Stimulated activated naive CD8-positive, alpha-beta T cell treated with anti-CD3 and anti-CD28 coated beads, Interleukin-15, amount 100 ng/mL, for 72 hours (primary cell): ENCODE results near the gene CCM2.

Source experiments
- ATAC-seq: fragments of 150-1000 bp; cut with Tn5 transposase; 2 replicates; pipeline ENCODE4 v1.10.0; 2021; ENCODE audit warnings: mild to moderate bottlenecking, moderate library complexity
- DNase-seq, 2 donors: peaks; one replicate each; pipeline ENCODE4 v3.0.0; 2021 to 2022
- H3K27ac Mint-ChIP-seq, 2 donors: one replicate each; pipeline ENCODE4 v1.8.0; 2022; ENCODE audit warnings: mild to moderate bottlenecking in 2 of 2, mixed read lengths in 2 of 2, moderate library complexity in 2 of 2
- H3K27me3 Mint-ChIP-seq: one replicate; pipeline ENCODE4 v1.8.0; 2022; ENCODE audit warnings: mixed read lengths
- H3K4me1 Mint-ChIP-seq: one replicate; pipeline ENCODE4 v1.8.0; 2022; ENCODE audit warnings: mild to moderate bottlenecking, mixed read lengths
- H3K4me3 Mint-ChIP-seq, 2 donors: one replicate each; pipeline ENCODE4 v1.8.0; 2022; ENCODE audit warnings: mild to moderate bottlenecking in 2 of 2, mixed read lengths in 2 of 2, moderate library complexity in 1 of 2
- H3K9me3 Mint-ChIP-seq, 2 donors: one replicate each; pipeline ENCODE4 v1.8.0; 2022; ENCODE audit warnings: mixed read lengths in 2 of 2

The CCM2 gene

GRCh38 chr7:44965441-44965903 is 34.5 kb upstream of the CCM2 start:
- Mint-ChIP-seq H3K9me3 (no peaks in the 10 kb centered on the region), H3K4me3 (peak overlapping the region in 1 of 2 donors; percentile 48), H3K27me3 (no peaks in the 10 kb centered on the region), H3K27ac (peak overlapping the region in 1 of 2 donors; percentile 59), H3K4me1 (peaks cover 39% of the 10 kb centered on the region)
- ATAC-seq: peak; percentile 0
- peak in 1 of 2 donors; percentile 27 for DNase-seq

GRCh38 chr7:44965937-44966730 is 33.9 kb upstream of the CCM2 start:
- Mint-ChIP-seq H3K9me3 (no peaks in the 10 kb centered on the region), H3K4me1 (peaks cover 40% of the 10 kb centered on the region), H3K27me3 (no peaks in the 10 kb centered on the region), H3K27ac (peak overlapping the region in 1 of 2 donors; percentile 59), H3K4me3 (no peak overlapping the region)
- DNase-seq (peak in 1 of 2 donors; percentile 33), ATAC-seq (peak; percentile 0)

- no peaks in the 10 kb centered on the region for H3K27me3 Mint-ChIP-seq
- H3K9me3 Mint-ChIP-seq: no peaks in the 10 kb centered on the region
- peaks cover 48% of the 10 kb centered on the region for H3K4me1 Mint-ChIP-seq
- no peak for ATAC-seq
- DNase-seq: peak in 1 of 2 donors; percentile 26
- H3K4me3 Mint-ChIP-seq: no peak overlapping the region
- H3K27ac Mint-ChIP-seq: no peak overlapping the region
These were observed 33.1 kb upstream of the CCM2 start for GRCh38 chr7:44966731-44967538.

GRCh38 chr7:44967571-44968446 is 32.2 kb upstream of the CCM2 start:
- DNase-seq (peak in 1 of 2 donors; percentile 18), ATAC-seq (no peak)
- H3K9me3 Mint-ChIP-seq: no peaks in the 10 kb centered on the region
- H3K27ac Mint-ChIP-seq: no peak overlapping the region
- no peak overlapping the region for H3K4me3 Mint-ChIP-seq
- peaks cover 56% of the 10 kb centered on the region for H3K4me1 Mint-ChIP-seq
- no peaks in the 10 kb centered on the region for H3K27me3 Mint-ChIP-seq

- Mint-ChIP-seq H3K4me1 (peaks cover 67% of the 10 kb centered on the region), H3K27me3 (no peaks in the 10 kb centered on the region), H3K9me3 (no peaks in the 10 kb centered on the region), H3K4me3 (no peak overlapping the region), H3K27ac (peak overlapping the region; percentile 25 to 71)
- ATAC-seq: no peak
- DNase-seq: no peak
These were observed 30.8 kb upstream of the CCM2 start for GRCh38 chr7:44969049-44969700.

GRCh38 chr7:44969701-44970522 is 30.1 kb upstream of the CCM2 start:
- Mint-ChIP-seq H3K27ac (no peak overlapping the region), H3K4me3 (no peak overlapping the region), H3K9me3 (no peaks in the 10 kb centered on the region), H3K4me1 (peaks cover 70% of the 10 kb centered on the region), H3K27me3 (no peaks in the 10 kb centered on the region)
- DNase-seq: peak in 1 of 2 donors; percentile 35
- no peak for ATAC-seq

GRCh38 chr7:44970523-44971051 is 29.4 kb upstream of the CCM2 start:
- Mint-ChIP-seq H3K4me1 (peaks cover 70% of the 10 kb centered on the region), H3K9me3 (no peaks in the 10 kb centered on the region), H3K27me3 (no peaks in the 10 kb centered on the region), H3K27ac (peak overlapping the region in 1 of 2 donors; percentile 67), H3K4me3 (no peak overlapping the region)
- DNase-seq (peak in 1 of 2 donors; percentile 24), ATAC-seq (no peak)

GRCh38 chr7:44971188-44971901 is 28.7 kb upstream of the CCM2 start:
- ATAC-seq (no peak), DNase-seq (peak in 1 of 2 donors; percentile 17)
- Mint-ChIP-seq H3K9me3 (no peaks in the 10 kb centered on the region), H3K27me3 (no peaks in the 10 kb centered on the region), H3K4me1 (peaks cover 69% of the 10 kb centered on the region), H3K27ac (peak overlapping the region; percentile 78 to 80), H3K4me3 (no peak overlapping the region)

- Mint-ChIP-seq H3K9me3 (no peaks in the 10 kb centered on the region), H3K27ac (peak overlapping the region; percentile 80 to 92), H3K4me3 (peak overlapping the region; percentile 5 to 37), H3K27me3 (no peaks in the 10 kb centered on the region), H3K4me1 (peaks cover 72% of the 10 kb centered on the region)
- ATAC-seq (no peak), DNase-seq (no peak)
These were observed 28.0 kb upstream of the CCM2 start for GRCh38 chr7:44971902-44972441.

GRCh38 chr7:44972562-44972961 is 27.4 kb upstream of the CCM2 start:
- H3K4me1 Mint-ChIP-seq: peaks cover 78% of the 10 kb centered on the region
- H3K4me3 Mint-ChIP-seq: peak overlapping the region in 1 of 2 donors; percentile 5
- DNase-seq (no peak), ATAC-seq (no peak)
- no peaks in the 10 kb centered on the region for H3K27me3 Mint-ChIP-seq
- peak overlapping the region; percentile 72 to 92 for H3K27ac Mint-ChIP-seq
- H3K9me3 Mint-ChIP-seq: no peaks in the 10 kb centered on the region

- peak overlapping the region; percentile 96 to 100 for H3K4me3 Mint-ChIP-seq
- ATAC-seq (no peak), DNase-seq (peak in 1 of 2 donors; percentile 49)
- H3K9me3 Mint-ChIP-seq: no peaks in the 10 kb centered on the region
- H3K27me3 Mint-ChIP-seq: no peaks in the 10 kb centered on the region
- H3K27ac Mint-ChIP-seq: peak overlapping the region; percentile 61 to 87
- H3K4me1 Mint-ChIP-seq: peaks cover 80% of the 10 kb centered on the region
These were observed 26.2 kb upstream of the CCM2 start for GRCh38 chr7:44973610-44974401.

- H3K4me1 Mint-ChIP-seq: peaks cover 82% of the 10 kb centered on the region
- ATAC-seq (no peak), DNase-seq (no peak)
- H3K4me3 Mint-ChIP-seq: peak overlapping the region; percentile 96 to 100
- peak overlapping the region; percentile 87 to 92 for H3K27ac Mint-ChIP-seq
- H3K9me3 Mint-ChIP-seq: no peaks in the 10 kb centered on the region
- H3K27me3 Mint-ChIP-seq: no peaks in the 10 kb centered on the region
These were observed 25.5 kb upstream of the CCM2 start for GRCh38 chr7:44974549-44974948.
